Stimulated activated naive CD4-positive, alpha-beta T cell (primary cell): ENCODE data around the gene TLE1.
"Not testable (repeated sequence)": the region's sequence is repeated elsewhere in the genome, so short reads cannot be mapped to it uniquely, and the experiment has no call there.

ENCODE experiments used
- DNase-seq, 6 experiments: peaks; one replicate each; lab custom pipeline; 2025; lab: John Stamatoyannopoulos, UW

TLE1 gene

GRCh38 chr9:81652058-81652687 lies 37.2 kb downstream of the TLE1 start:
- DNase-seq, result no peak

- DNase-seq, result no peak
Observed at GRCh38 chr9:81650586-81651515, 38.5 kb downstream of the TLE1 start.

GRCh38 chr9:81649475-81650240 lies 39.7 kb downstream of the TLE1 start:
- no peak for DNase-seq

- DNase-seq, result no peak
Observed at GRCh38 chr9:81648891-81649290, 40.5 kb downstream of the TLE1 start.

- no peak for DNase-seq
Observed at GRCh38 chr9:81646337-81646736, 43.0 kb downstream of the TLE1 start.

GRCh38 chr9:81644513-81644912 lies 44.8 kb downstream of the TLE1 start:
- DNase-seq, result not testable (repeated sequence)

GRCh38 chr9:81637276-81637675 lies 52.1 kb downstream of the TLE1 start:
- no peak for DNase-seq

GRCh38 chr9:81636255-81636599 lies 53.1 kb downstream of the TLE1 start:
- DNase-seq, result no peak

- no peak for DNase-seq
Observed at GRCh38 chr9:81635521-81636254, 53.7 kb downstream of the TLE1 start.

GRCh38 chr9:81634915-81635516 lies 54.3 kb downstream of the TLE1 start:
- DNase-seq, result no peak

GRCh38 chr9:81633952-81634854 lies 55.1 kb downstream of the TLE1 start:
- no peak for DNase-seq

- no peak for DNase-seq
Observed at GRCh38 chr9:81632599-81632998, 56.7 kb downstream of the TLE1 start.

GRCh38 chr9:81631218-81631745 lies 58.1 kb downstream of the TLE1 start:
- DNase-seq, result no peak

- DNase-seq, result no peak
Observed at GRCh38 chr9:81629440-81629839, 59.9 kb downstream of the TLE1 start.

- DNase-seq, result no peak
Observed at GRCh38 chr9:81628897-81629296, 60.5 kb downstream of the TLE1 start.

- DNase-seq, result no peak
Observed at GRCh38 chr9:81627481-81627880, 61.9 kb downstream of the TLE1 start.

- no peak for DNase-seq
Observed at GRCh38 chr9:81626511-81626910, 62.8 kb downstream of the TLE1 start.

GRCh38 chr9:81625969-81626368 lies 63.4 kb downstream of the TLE1 start:
- DNase-seq, result no peak

GRCh38 chr9:81623778-81624177 lies 65.6 kb downstream of the TLE1 start:
- DNase-seq, result no peak
